Measurements from ENCODE around the gene SLC4A11. TPM values are rescaled to one million over a fixed set of nuclear protein-coding genes. Genes with fewer than 3 reads are reported as not detected.

Gene SLC4A11
- total RNA-seq, 4 donors from 2014 or later, result 4.5 to 26.0 (median 14.0) TPM

DNA sequence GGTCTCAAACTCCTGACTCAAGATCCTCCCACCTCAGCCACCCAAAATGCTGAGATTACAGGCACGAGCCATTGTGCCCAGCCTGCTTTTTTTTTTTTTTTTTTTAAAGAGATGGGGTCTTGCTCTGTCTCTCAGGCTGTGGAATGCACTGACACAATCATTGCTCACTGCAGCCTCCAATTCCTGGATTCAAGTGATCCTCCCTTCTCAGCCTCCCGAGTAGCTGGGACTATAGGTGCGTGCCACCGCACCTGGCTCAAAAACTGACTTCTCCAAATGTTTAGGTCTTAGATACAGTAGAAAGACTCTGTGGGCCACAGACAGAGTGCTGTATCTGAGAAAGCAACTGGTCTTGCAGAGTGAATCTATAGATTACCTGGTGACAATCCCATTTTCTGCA lies 31.1 kb upstream of the SLC4A11 start:
- intact Hi-C loops (cut with DNase I; ENCODE audit: low total_unique reads), result no loop called here
- DNase-seq (ENCODE audit: low spot score in 2 of 2), result no peak
- no peak overlapping the region for H3K4me3 ChIP-seq (ENCODE audit: low read depth, poor library complexity, severe bottlenecking)
- WGBS, 2 donors, result 97 to 100% methylated on average over 4 of the region's 4 CpGs
- TF ChIP-seq POLR2A (IDR thresholded peaks at IDR 0.05), result no peak
- TF ChIP-seq, protein P1, sequence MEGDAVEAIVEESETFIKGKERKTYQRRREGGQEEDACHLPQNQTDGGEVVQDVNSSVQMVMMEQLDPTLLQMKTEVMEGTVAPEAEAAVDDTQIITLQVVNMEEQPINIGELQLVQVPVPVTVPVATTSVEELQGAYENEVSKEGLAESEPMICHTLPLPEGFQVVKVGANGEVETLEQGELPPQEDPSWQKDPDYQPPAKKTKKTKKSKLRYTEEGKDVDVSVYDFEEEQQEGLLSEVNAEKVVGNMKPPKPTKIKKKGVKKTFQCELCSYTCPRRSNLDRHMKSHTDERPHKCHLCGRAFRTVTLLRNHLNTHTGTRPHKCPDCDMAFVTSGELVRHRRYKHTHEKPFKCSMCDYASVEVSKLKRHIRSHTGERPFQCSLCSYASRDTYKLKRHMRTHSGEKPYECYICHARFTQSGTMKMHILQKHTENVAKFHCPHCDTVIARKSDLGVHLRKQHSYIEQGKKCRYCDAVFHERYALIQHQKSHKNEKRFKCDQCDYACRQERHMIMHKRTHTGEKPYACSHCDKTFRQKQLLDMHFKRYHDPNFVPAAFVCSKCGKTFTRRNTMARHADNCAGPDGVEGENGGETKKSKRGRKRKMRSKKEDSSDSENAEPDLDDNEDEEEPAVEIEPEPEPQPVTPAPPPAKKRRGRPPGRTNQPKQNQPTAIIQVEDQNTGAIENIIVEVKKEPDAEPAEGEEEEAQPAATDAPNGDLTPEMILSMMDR (IDR thresholded peaks at IDR 0.05), result no peak

DNA sequence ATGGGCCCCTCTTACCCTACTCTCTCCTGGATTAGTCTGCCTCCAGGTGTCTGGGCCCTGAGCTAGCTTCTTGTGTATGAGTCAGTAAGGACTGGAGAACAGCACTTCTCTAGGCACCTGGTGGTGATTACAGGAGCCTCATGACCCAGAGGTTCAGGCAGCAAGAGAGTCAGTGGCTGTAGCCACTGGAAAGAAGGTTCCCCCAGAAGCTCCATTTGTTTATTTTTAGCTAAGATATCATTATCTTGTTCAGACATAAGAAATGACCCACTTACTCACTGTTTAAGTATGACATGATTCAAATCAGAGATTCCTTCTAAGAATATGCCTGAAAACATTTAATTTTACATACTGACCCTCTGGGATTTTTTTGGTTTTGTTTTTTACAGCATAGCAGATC lies 23.6 kb upstream of the SLC4A11 start:
- TF ChIP-seq, protein P1 (IDR thresholded peaks at IDR 0.05), result no peak
- TF ChIP-seq POLR2A (IDR thresholded peaks at IDR 0.05), result no peak
- intact Hi-C loops (cut with DNase I; ENCODE audit: low total_unique reads), result no loop called here

DNA sequence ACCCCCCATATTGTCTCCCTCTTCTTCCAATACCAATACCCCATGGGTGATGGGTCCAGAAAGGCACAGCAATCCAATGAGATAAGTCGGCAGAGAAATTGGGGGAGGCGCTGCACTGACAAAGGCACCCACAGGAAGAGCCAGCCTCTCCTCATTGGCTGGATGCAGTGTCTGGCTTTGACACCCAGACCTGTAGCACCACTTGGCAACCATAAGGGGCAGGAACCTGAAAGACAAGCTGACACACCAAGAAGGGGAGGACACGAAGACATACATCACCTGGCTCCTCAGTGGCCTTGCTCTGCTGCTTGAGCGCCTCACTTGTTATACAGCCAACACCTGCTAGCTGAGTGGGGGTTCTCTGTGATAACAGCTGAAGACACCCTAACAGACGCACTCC lies 19.4 kb upstream of the SLC4A11 start:
- no peak for DNase-seq (ENCODE audit: low spot score in 2 of 2)
- H3K4me3 ChIP-seq (ENCODE audit: low read depth, poor library complexity, severe bottlenecking), result no peak overlapping the region
- no peak for TF ChIP-seq POLR2A (IDR thresholded peaks at IDR 0.05)
- TF ChIP-seq, protein P1 (IDR thresholded peaks at IDR 0.05), result no peak
- WGBS, 2 donors, result 84 to 92% methylated on average over 5 of the region's 5 CpGs
- intact Hi-C loops (cut with DNase I; ENCODE audit: low total_unique reads), result no loop called here

More for the DNA sequence above, 23.6 kb upstream of the SLC4A11 start:
- DNase-seq (ENCODE audit: low spot score in 2 of 2), result no peak
- H3K4me3 ChIP-seq (ENCODE audit: low read depth, poor library complexity, severe bottlenecking), result no peak overlapping the region

DNA sequence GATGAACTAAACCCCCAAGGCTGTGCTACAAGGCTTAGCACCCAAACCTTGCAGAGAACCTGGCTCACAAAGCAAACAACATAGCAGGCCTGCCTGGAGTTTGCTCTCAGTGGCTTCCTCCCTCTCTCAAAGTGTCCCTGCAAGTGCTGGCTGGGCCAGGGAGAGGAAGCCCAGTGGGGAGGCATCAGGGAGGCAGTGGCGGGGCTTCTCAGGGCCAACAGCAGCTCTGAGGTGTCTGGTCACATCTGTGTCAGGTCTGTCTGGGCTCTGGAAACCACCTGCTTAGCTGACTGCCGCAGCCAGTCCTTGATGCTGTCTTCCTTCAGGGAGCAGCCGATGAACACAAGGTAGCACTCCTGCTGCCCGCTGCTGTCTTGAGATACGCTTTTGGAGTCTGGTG lies 16.7 kb upstream of the SLC4A11 start:
- WGBS, 2 donors, result 90 to 100% methylated on average over 5 of the region's 5 CpGs
- no peak for DNase-seq (ENCODE audit: low spot score in 2 of 2)
- TF ChIP-seq, protein P1 (IDR thresholded peaks at IDR 0.05), result no peak
- no peak for TF ChIP-seq POLR2A (IDR thresholded peaks at IDR 0.05)
- intact Hi-C loops (cut with DNase I; ENCODE audit: low total_unique reads), result no loop called here
- no peak overlapping the region for H3K4me3 ChIP-seq (ENCODE audit: low read depth, poor library complexity, severe bottlenecking)

DNA sequence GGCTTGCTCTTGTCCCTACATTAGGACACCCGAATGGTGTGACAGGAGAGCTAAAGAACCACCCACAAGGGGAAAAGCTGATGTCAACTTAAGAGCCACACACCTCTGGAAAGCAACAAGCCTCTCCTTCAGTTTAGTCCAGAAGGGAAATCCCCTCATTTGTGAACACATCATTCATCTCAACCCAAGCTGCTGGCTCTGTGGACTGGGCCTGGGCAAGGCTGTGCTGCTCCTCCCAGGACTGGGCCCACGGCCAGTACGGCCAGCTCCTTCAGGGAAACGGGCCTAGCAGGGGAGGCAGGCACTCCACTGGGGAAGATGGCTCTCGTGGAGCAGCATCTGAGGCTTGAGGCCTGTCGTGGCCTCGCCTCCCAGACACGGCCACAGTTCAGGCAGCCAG lies 12.8 kb upstream of the SLC4A11 start:
- DNase-seq (ENCODE audit: low spot score in 2 of 2), result no peak
- intact Hi-C loops (cut with DNase I; ENCODE audit: low total_unique reads), result no loop called here
- no peak overlapping the region for H3K4me3 ChIP-seq (ENCODE audit: low read depth, poor library complexity, severe bottlenecking)
- TF ChIP-seq, protein P1 (IDR thresholded peaks at IDR 0.05), result no peak
- no peak for TF ChIP-seq POLR2A (IDR thresholded peaks at IDR 0.05)
- 40 to 61% methylated on average over 1 to 8 of the region's 8 CpGs for WGBS, 2 donors

DNA sequence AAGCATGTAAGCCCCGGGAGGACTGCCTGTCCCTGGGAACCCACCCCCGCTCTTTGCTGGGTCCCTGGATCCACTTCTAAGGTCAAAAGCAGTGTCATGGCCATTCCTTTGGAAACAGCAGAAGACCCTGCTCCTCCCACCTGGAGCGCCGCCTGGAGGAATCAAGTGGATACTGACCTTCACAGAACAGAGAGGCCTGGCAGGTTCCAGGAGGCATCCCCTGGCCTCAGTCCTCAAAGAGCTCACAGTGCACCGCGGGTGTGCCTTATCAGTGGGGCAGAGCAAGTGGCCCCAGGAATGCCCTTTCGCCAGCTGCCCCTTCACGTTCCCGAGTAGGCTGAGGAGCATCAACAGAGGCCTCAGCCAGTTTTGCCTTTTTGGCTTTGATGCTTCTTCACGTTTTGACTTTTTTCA lies 11.1 kb upstream of the SLC4A11 start:
- intact Hi-C loops (cut with DNase I; ENCODE audit: low total_unique reads), result no loop called here
- WGBS, 2 donors, result 77 to 83% methylated on average over 10 of the region's 10 CpGs
- TF ChIP-seq, protein P1 (IDR thresholded peaks at IDR 0.05), result no peak
- no peak for TF ChIP-seq POLR2A (IDR thresholded peaks at IDR 0.05)
- DNase-seq (ENCODE audit: low spot score in 2 of 2), result no peak
- H3K4me3 ChIP-seq (ENCODE audit: low read depth, poor library complexity, severe bottlenecking), result no peak overlapping the region

Data from lower leg skin (tissue), 4 donors.